ENCODE results near the gene XYLT1.

Gene XYLT1

DNA sequence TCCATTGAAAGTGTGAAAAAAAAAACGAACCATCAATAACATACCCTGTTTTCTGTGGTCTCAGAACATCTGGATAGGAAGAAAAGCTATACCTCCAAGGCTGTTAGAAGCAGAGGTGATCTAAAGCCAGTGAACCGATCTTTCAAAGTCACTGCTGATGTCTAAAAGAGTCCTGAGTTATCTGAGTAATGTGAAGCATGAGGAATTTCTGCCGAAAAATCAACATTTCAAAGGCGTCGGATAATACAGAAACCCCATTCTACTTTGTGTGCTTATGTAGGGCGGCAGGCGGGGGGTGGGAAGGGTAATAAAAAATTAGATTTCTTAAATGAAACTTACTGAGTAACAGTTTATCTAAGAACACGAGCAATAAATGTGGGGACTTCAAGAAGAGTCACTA, 3.9 kb downstream of the XYLT1 start:
- DNase-seq = no peak
- in situ Hi-C loops (cut with HindIII; ENCODE audit: low pct_ligation_motif_present, low sequenced_read_pairs) = no loop called here
- no peak overlapping the region for H3K27ac ChIP-seq
- TF ChIP-seq, protein P1, sequence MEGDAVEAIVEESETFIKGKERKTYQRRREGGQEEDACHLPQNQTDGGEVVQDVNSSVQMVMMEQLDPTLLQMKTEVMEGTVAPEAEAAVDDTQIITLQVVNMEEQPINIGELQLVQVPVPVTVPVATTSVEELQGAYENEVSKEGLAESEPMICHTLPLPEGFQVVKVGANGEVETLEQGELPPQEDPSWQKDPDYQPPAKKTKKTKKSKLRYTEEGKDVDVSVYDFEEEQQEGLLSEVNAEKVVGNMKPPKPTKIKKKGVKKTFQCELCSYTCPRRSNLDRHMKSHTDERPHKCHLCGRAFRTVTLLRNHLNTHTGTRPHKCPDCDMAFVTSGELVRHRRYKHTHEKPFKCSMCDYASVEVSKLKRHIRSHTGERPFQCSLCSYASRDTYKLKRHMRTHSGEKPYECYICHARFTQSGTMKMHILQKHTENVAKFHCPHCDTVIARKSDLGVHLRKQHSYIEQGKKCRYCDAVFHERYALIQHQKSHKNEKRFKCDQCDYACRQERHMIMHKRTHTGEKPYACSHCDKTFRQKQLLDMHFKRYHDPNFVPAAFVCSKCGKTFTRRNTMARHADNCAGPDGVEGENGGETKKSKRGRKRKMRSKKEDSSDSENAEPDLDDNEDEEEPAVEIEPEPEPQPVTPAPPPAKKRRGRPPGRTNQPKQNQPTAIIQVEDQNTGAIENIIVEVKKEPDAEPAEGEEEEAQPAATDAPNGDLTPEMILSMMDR (IDR thresholded peaks at IDR 0.05; ENCODE audit: low read depth, low read length, missing control alignments) = no peak
- no peak overlapping the region for H3K4me3 ChIP-seq (ENCODE audit: low read depth, low read length)
- no peaks in the 10 kb centered on the region for H3K36me3 ChIP-seq (replicated peaks)
- peaks cover 15% of the 10 kb centered on the region for H3K27me3 ChIP-seq (replicated peaks)

DNA sequence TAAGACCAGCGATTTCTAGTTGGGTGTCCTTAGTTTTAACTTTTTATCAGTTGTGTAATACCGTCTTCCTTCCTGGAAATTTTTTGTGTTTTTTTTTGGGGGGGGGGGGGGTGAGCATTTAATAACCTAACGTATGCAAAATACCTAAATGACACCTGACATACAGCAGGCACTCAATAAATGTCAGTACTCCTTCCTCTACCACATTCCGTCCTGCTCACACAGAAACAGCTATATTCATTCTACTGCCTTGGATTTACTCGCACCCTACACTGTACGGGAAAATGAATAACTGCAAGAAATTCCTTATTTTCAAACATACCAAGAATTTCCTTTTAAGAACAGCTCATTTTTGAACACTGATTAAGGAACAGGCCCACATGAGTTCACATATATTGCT, 5.3 kb downstream of the XYLT1 start:
- in situ Hi-C loops (cut with HindIII; ENCODE audit: low pct_ligation_motif_present, low sequenced_read_pairs) = no loop called here
- H3K27ac ChIP-seq = no peak overlapping the region
- H3K4me3 ChIP-seq (ENCODE audit: low read depth, low read length) = no peak overlapping the region
- TF ChIP-seq, protein P1 (IDR thresholded peaks at IDR 0.05; ENCODE audit: low read depth, low read length, missing control alignments) = no peak
- DNase-seq = no peak
- H3K36me3 ChIP-seq (replicated peaks) = no peaks in the 10 kb centered on the region
- peaks cover 15% of the 10 kb centered on the region for H3K27me3 ChIP-seq (replicated peaks)

DNA sequence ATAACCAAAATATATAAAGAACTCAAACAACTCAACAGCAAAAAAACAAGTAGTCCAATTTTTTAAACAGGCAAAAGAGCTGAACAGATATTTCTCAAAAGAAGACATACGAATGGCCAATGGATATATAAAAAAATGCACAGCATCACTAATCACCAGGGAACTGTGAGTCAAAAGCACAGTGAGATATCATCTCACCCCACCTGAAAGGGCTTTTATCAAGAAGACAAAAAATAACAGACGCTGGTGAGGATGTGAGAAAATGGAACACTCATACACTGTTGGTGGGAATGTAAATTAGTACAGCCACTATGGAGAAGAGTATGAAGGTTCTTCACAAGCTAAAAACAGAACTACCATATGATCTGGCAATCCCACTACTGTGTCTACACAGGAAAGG, 7.4 kb downstream of the XYLT1 start:
- no peak overlapping the region for H3K4me3 ChIP-seq (ENCODE audit: low read depth, low read length)
- no peaks in the 10 kb centered on the region for H3K27me3 ChIP-seq (replicated peaks)
- in situ Hi-C loops (cut with HindIII; ENCODE audit: low pct_ligation_motif_present, low sequenced_read_pairs) = no loop called here
- TF ChIP-seq, protein P1 (IDR thresholded peaks at IDR 0.05; ENCODE audit: low read depth, low read length, missing control alignments) = no peak
- H3K27ac ChIP-seq = no peak overlapping the region
- no peak for DNase-seq
- no peaks in the 10 kb centered on the region for H3K36me3 ChIP-seq (replicated peaks)

DNA sequence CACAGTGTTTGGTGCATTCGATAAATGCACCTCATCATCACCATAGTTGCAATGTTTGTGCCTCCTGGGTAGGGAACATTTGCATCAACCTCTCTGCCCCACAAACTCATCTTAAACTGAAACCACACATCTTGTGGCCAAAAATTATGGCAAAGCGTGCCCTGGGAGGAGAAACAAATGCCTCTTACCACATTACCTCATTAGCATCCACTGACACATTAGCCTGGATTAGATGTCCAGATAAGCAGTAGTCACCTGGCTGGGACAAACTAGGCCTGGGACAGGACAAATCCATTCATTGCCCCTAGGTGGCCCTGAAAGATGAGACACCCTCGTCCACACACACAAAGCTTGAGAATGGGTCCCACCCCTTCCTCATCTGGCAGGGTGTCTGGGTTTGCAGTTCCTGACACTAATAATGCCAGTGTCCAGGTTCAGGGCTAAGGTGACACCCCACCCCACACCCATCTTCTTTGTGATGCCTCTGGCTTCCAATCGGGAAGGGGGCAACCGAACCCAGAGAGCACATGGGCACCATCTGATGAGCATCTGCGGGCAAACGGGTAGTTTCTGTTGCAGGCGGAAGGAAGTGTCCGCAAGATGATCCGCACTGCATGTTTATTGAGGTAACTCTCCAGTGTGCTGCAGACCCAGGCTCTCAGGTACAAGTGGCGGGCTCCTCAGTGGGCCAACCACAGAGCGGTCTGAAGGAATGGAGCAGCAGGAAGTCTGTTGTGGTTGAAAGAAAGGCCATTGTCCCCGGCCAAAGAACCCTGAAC, 8.6 kb downstream of the XYLT1 start:
- H3K36me3 ChIP-seq (replicated peaks) = no peaks in the 10 kb centered on the region
- no peaks in the 10 kb centered on the region for H3K27me3 ChIP-seq (replicated peaks)
- DNase-seq = no peak
- H3K4me3 ChIP-seq (ENCODE audit: low read depth, low read length) = no peak overlapping the region
- TF ChIP-seq, protein P1 (IDR thresholded peaks at IDR 0.05; ENCODE audit: low read depth, low read length, missing control alignments) = no peak
- no peak overlapping the region for H3K27ac ChIP-seq
- in situ Hi-C loops (cut with HindIII; ENCODE audit: low pct_ligation_motif_present, low sequenced_read_pairs) = no loop called here

DNA sequence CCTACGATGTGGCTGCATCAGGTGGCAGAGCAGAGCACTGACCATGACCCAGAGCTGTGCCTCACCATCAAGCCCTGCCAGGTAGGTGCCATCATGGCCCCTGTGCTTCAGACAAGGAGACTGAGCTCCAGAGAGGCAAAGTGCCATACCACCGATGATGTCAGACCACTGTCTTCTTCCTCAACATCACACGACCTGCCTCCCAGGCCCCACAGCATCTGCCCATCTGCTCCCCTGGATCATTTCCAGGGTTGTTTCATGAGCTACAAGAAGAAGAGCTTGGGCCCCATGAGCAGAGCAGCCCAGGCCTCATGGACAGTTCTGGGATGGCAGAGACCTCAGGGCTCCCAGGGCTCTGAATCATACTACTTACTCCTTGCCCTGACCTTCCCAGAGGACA, 9.9 kb downstream of the XYLT1 start:
- TF ChIP-seq, protein P1 (IDR thresholded peaks at IDR 0.05; ENCODE audit: low read depth, low read length, missing control alignments) = no peak
- no peak overlapping the region for H3K27ac ChIP-seq
- in situ Hi-C loops (cut with HindIII; ENCODE audit: low pct_ligation_motif_present, low sequenced_read_pairs) = no loop called here

More for the DNA sequence above, 9.9 kb downstream of the XYLT1 start:
- Histone ChIP-seq H3K36me3 (replicated peaks) (no peaks in the 10 kb centered on the region), H3K4me3 (ENCODE audit: low read depth, low read length) (no peak overlapping the region), H3K27me3 (replicated peaks) (no peaks in the 10 kb centered on the region)
- DNase-seq = no peak

Measured in brain microvascular endothelial cell (primary cell).